ENCODE data around the gene ZBTB45. TPM values are rescaled to one million over a fixed set of nuclear protein-coding genes. Genes with fewer than 3 reads are reported as not detected.

Gene ZBTB45
- total RNA-seq, 1 donor = 6.9 TPM

DNA sequence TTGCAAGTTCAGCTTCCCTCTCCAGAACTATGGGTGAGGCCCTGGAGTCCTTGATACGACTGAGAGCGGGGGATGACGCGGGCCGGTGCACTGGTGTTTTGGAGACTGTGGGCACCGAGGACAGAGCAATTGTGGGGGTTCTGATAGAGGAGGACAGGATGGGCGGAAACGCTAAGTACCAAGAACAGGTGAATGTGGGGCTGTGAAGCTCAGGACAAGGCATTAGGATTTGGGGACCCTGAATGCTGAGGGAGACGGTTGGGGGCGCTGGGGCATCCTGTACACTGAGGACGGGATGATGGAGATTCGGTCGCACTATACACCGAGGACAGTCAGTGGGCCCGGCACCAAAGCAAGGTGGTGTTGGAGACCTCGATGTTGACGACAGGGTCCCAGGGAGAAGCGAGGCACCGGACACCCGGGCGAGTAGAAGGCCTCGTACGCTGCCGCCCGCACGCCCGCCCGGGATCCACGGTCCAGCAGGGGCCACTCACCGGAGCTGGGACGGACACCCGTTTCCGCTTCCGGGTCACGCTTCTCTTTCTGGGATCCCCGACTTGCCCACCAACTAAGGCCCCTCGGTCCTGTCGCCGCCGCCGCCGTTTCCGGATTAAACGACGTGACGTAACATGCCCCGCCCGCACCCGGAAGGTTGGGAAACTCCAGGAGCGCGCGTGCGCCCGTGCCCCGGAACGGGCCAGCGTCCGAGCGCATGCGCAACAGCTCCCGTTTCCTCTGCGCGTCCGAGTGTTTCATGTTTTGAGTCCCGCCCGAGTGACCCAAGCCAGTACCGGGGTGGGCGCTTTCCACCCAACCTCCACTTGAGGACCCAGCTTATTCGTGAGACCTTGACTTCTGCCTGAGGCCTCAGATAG lies 35.1 kb upstream of the ZBTB45 start, which contains the start of gene CHMP2A:
TSS of gene CHMP2A (minus strand) at position 612 of the 875 bp plus-strand sequence. CDS start 893 bp downstream, outside the sequence.
- Histone ChIP-seq H4K20me1 (ENCODE audit: insufficient read depth, low read length) (peaks cover 24% of the 10 kb centered on the region), H3K27me3 (ENCODE audit: insufficient read depth, low read length) (no peaks in the 10 kb centered on the region), H3K4me3 (ENCODE audit: insufficient read depth, low read length) (peak within 1 kb of the TSS; percentile 88), H3K4me1 (ENCODE audit: insufficient read depth, low read length) (peaks cover 33% of the 10 kb centered on the region), H3K4me2 (ENCODE audit: insufficient read depth, low read length) (peak within 1 kb of the TSS; percentile 99), H3K79me2 (ENCODE audit: insufficient read depth, low read length) (peaks cover 70% of the 10 kb centered on the region), H2AFZ (ENCODE audit: low read length) (peak within 1 kb of the TSS; percentile 79), H3K36me3 (ENCODE audit: insufficient read depth, low read length) (peaks cover 48% of the 10 kb centered on the region), H3K27ac (ENCODE audit: low read depth, low read length) (peak within 1 kb of the TSS; percentile 89), H3K9me3 (ENCODE audit: low read depth, low read length) (no peaks in the 10 kb centered on the region)
- peak; percentile 100 for DNase-seq (ENCODE audit: insufficient read length, low spot score, missing footprints)
- TF ChIP-seq, protein P1, sequence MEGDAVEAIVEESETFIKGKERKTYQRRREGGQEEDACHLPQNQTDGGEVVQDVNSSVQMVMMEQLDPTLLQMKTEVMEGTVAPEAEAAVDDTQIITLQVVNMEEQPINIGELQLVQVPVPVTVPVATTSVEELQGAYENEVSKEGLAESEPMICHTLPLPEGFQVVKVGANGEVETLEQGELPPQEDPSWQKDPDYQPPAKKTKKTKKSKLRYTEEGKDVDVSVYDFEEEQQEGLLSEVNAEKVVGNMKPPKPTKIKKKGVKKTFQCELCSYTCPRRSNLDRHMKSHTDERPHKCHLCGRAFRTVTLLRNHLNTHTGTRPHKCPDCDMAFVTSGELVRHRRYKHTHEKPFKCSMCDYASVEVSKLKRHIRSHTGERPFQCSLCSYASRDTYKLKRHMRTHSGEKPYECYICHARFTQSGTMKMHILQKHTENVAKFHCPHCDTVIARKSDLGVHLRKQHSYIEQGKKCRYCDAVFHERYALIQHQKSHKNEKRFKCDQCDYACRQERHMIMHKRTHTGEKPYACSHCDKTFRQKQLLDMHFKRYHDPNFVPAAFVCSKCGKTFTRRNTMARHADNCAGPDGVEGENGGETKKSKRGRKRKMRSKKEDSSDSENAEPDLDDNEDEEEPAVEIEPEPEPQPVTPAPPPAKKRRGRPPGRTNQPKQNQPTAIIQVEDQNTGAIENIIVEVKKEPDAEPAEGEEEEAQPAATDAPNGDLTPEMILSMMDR (IDR thresholded peaks at IDR 0.05; ENCODE audit: extremely low read depth, low read depth, low read length) = no peak

DNA sequence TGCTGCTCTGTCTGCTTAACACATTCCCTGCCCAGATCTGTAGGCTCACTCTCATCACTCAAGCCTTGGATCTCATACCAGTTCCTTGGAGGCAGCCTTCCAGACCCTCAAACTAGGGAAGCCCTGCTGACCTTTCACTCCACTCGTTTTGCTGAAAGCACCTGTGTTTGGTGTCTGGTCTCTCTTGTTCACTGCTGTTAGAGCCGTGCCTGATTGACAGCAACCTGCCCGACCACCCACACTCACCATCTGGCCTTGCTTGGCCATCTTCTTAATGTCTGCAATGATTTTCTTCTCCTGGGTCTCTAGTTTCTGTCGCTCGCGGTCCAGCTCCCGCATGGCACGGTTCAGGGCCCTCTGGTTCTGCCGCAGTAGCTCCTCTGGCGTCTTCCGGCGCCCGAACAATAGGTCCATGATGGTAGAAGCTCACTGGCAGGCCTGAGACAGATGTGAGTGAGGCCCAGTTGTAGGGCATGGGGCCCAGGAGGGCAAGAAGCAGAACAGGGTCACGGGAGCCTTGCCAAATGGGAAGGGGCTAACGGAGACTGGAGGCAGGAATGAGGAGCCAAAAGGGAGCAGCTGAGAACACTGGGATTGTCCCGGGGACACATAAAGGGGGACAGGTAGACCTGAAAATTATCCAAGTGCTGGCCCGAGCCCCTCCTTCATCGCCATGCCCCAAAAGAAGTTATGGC lies 34.3 kb upstream of the ZBTB45 start:
- Histone ChIP-seq H3K79me2 (ENCODE audit: insufficient read depth, low read length) (peaks cover 78% of the 10 kb centered on the region), H3K4me2 (ENCODE audit: insufficient read depth, low read length) (peak overlapping the region; percentile 99), H2AFZ (ENCODE audit: low read length) (no peak overlapping the region), H3K27ac (ENCODE audit: low read depth, low read length) (peak overlapping the region; percentile 89), H3K27me3 (ENCODE audit: insufficient read depth, low read length) (no peaks in the 10 kb centered on the region), H3K4me1 (ENCODE audit: insufficient read depth, low read length) (peaks cover 26% of the 10 kb centered on the region), H3K36me3 (ENCODE audit: insufficient read depth, low read length) (peaks cover 56% of the 10 kb centered on the region), H3K9me3 (ENCODE audit: low read depth, low read length) (no peaks in the 10 kb centered on the region), H4K20me1 (ENCODE audit: insufficient read depth, low read length) (peaks cover 30% of the 10 kb centered on the region), H3K4me3 (ENCODE audit: insufficient read depth, low read length) (peak overlapping the region; percentile 88)
- DNase-seq (ENCODE audit: insufficient read length, low spot score, missing footprints) = peak; percentile 64
- TF ChIP-seq, protein P1 (IDR thresholded peaks at IDR 0.05; ENCODE audit: extremely low read depth, low read depth, low read length) = no peak

DNA sequence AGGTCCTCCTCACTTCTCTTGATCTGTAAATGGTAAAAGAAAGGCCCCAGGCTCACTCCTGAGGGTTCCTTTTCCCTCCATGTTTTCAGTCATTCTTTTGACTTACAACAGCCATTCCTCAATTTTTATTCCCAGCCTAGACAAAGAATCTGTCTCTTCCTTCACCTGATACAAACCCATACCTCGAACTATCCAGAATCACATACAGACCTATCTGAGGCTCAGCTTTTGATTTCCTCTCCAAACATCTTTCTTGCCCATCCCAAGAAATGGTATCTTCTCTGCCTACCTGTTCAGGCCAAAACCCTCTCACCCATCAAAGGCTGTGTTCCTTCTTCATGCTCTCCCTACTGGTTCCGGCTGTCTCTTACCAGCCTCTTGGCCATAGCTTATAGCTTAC lies 33.0 kb upstream of the ZBTB45 start:
- no peak overlapping the region for H3K4me2 ChIP-seq (ENCODE audit: insufficient read depth, low read length)
- peak; percentile 85 for DNase-seq (ENCODE audit: insufficient read length, low spot score, missing footprints)
- no peaks in the 10 kb centered on the region for H3K9me3 ChIP-seq (ENCODE audit: low read depth, low read length)
- no peak overlapping the region for H3K4me3 ChIP-seq (ENCODE audit: insufficient read depth, low read length)
- H4K20me1 ChIP-seq (ENCODE audit: insufficient read depth, low read length) = peaks cover 37% of the 10 kb centered on the region
- no peak overlapping the region for H3K27ac ChIP-seq (ENCODE audit: low read depth, low read length)
- peaks cover 26% of the 10 kb centered on the region for H3K4me1 ChIP-seq (ENCODE audit: insufficient read depth, low read length)
- no peak overlapping the region for H2AFZ ChIP-seq (ENCODE audit: low read length)
- H3K36me3 ChIP-seq (ENCODE audit: insufficient read depth, low read length) = peaks cover 69% of the 10 kb centered on the region
- H3K79me2 ChIP-seq (ENCODE audit: insufficient read depth, low read length) = peaks cover 86% of the 10 kb centered on the region
- H3K27me3 ChIP-seq (ENCODE audit: insufficient read depth, low read length) = no peaks in the 10 kb centered on the region
- TF ChIP-seq, protein P1 (IDR thresholded peaks at IDR 0.05; ENCODE audit: extremely low read depth, low read depth, low read length) = no peak
